Adipocyte (in vitro differentiated cells): ENCODE data around the gene CLASP2.
A peak's percentile ranks its signal among the peaks of the same experiment; 100 is the strongest.
"Not testable (repeated sequence)": the region's sequence is repeated elsewhere in the genome, so short reads cannot be mapped to it uniquely, and the experiment has no call there.

ENCODE experiments used
- DNase-seq: peaks from one replicate; pipeline ENCODE4 v3.0.0-alpha.2; 2015; ENCODE audit warnings: low read depth
- H3K27me3 ChIP-seq: replicated peaks from 2 replicates; pipeline ENCODE4 v1.7.0; 2013; ENCODE audit warnings: mild to moderate bottlenecking, low read length, moderate library complexity; ENCODE audit not compliant: control insufficient read depth, insufficient read depth
- H3K36me3 ChIP-seq: 2 replicates; pipeline ENCODE4 v1.7.0; 2013; ENCODE audit warnings: low read length, mild to moderate bottlenecking, moderate library complexity; ENCODE audit not compliant: control insufficient read depth, insufficient read depth, severe bottlenecking
- H3K4me1 ChIP-seq: 2 replicates; pipeline ENCODE4 v1.7.0; 2013; ENCODE audit warnings: mild to moderate bottlenecking, low read length, moderate library complexity; ENCODE audit not compliant: control insufficient read depth, insufficient read depth
- H3K4me3 ChIP-seq: 2 replicates; pipeline ENCODE4 v1.7.0; 2013; ENCODE audit warnings: mild to moderate bottlenecking, low read length, moderate library complexity
- H3K9ac ChIP-seq: 2 replicates; pipeline ENCODE4 v1.7.0; 2013; ENCODE audit warnings: mild to moderate bottlenecking, low read length, moderate library complexity
- H3K9me3 ChIP-seq: 2 replicates; pipeline ENCODE4 v1.7.0; 2013; ENCODE audit warnings: mild to moderate bottlenecking, low read length, moderate library complexity; ENCODE audit not compliant: control insufficient read depth

The CLASP2 gene

GRCh38 chr3:33490641-33491241, 227.3 kb downstream of the CLASP2 start:
- no peak overlapping the region for H3K4me3 ChIP-seq
- no peaks in the 10 kb centered on the region for H3K36me3 ChIP-seq
- DNase-seq: no peak
- H3K9ac ChIP-seq: no peak overlapping the region
- H3K27me3 ChIP-seq: no peaks in the 10 kb centered on the region
- no peaks in the 10 kb centered on the region for H3K4me1 ChIP-seq
- H3K9me3 ChIP-seq: no peaks in the 10 kb centered on the region

- no peak overlapping the region for H3K9ac ChIP-seq
- no peaks in the 10 kb centered on the region for H3K9me3 ChIP-seq
- H3K4me3 ChIP-seq: no peak overlapping the region
- no peak for DNase-seq
- H3K4me1 ChIP-seq: no peaks in the 10 kb centered on the region
- H3K27me3 ChIP-seq: no peaks in the 10 kb centered on the region
- H3K36me3 ChIP-seq: no peaks in the 10 kb centered on the region
These were observed 229.4 kb downstream of the CLASP2 start for GRCh38 chr3:33488683-33489082.

GRCh38 chr3:33488246-33488645, 229.8 kb downstream of the CLASP2 start:
- H3K27me3 ChIP-seq: no peaks in the 10 kb centered on the region
- no peak overlapping the region for H3K9ac ChIP-seq
- no peak for DNase-seq
- peaks cover under 1% of the 10 kb centered on the region for H3K4me1 ChIP-seq
- no peaks in the 10 kb centered on the region for H3K36me3 ChIP-seq
- no peaks in the 10 kb centered on the region for H3K9me3 ChIP-seq
- H3K4me3 ChIP-seq: no peak overlapping the region

- peaks cover 18% of the 10 kb centered on the region for H3K4me1 ChIP-seq
- no peak overlapping the region for H3K9ac ChIP-seq
- no peaks in the 10 kb centered on the region for H3K27me3 ChIP-seq
- no peaks in the 10 kb centered on the region for H3K36me3 ChIP-seq
- H3K4me3 ChIP-seq: peak overlapping the region; percentile 35
- peaks cover 10% of the 10 kb centered on the region for H3K9me3 ChIP-seq
- peak; percentile 62 for DNase-seq
These were observed 235.9 kb downstream of the CLASP2 start for GRCh38 chr3:33482111-33482521.

- H3K4me3 ChIP-seq: no peak overlapping the region
- H3K27me3 ChIP-seq: no peaks in the 10 kb centered on the region
- no peak for DNase-seq
- H3K4me1 ChIP-seq: no peaks in the 10 kb centered on the region
- H3K36me3 ChIP-seq: no peaks in the 10 kb centered on the region
- H3K9ac ChIP-seq: no peak overlapping the region
- H3K9me3 ChIP-seq: no peaks in the 10 kb centered on the region
These were observed 243.2 kb downstream of the CLASP2 start for GRCh38 chr3:33474896-33475295.

GRCh38 chr3:33473813-33474212, 244.2 kb downstream of the CLASP2 start:
- DNase-seq: no peak
- H3K9ac ChIP-seq: no peak overlapping the region
- H3K9me3 ChIP-seq: no peaks in the 10 kb centered on the region
- no peaks in the 10 kb centered on the region for H3K27me3 ChIP-seq
- no peak overlapping the region for H3K4me3 ChIP-seq
- H3K36me3 ChIP-seq: no peaks in the 10 kb centered on the region
- H3K4me1 ChIP-seq: no peaks in the 10 kb centered on the region

GRCh38 chr3:33467786-33468185, 250.3 kb downstream of the CLASP2 start:
- H3K36me3 ChIP-seq: no peaks in the 10 kb centered on the region

GRCh38 chr3:33461097-33461496, 257.0 kb downstream of the CLASP2 start:
- no peak overlapping the region for H3K4me3 ChIP-seq
- H3K36me3 ChIP-seq: peaks cover 6% of the 10 kb centered on the region
- H3K9me3 ChIP-seq: peaks cover 18% of the 10 kb centered on the region
- no peaks in the 10 kb centered on the region for H3K4me1 ChIP-seq
- DNase-seq: no peak
- H3K9ac ChIP-seq: no peak overlapping the region
- no peaks in the 10 kb centered on the region for H3K27me3 ChIP-seq

More at GRCh38 chr3:33467786-33468185, 250.3 kb downstream of the CLASP2 start:
- DNase-seq: no peak
- Histone ChIP-seq H3K27me3 (no peaks in the 10 kb centered on the region), H3K4me1 (no peaks in the 10 kb centered on the region), H3K4me3 (no peak overlapping the region), H3K9me3 (no peaks in the 10 kb centered on the region), H3K9ac (no peak overlapping the region)

- H3K9ac ChIP-seq, H3K4me1 ChIP-seq, H3K36me3 ChIP-seq, H3K27me3 ChIP-seq, DNase-seq, H3K4me3 ChIP-seq: not testable (repeated sequence)
- peaks cover 18% of the 10 kb centered on the region for H3K9me3 ChIP-seq
These were observed 258.5 kb downstream of the CLASP2 start for GRCh38 chr3:33459577-33459976.

GRCh38 chr3:33458446-33458845, 259.6 kb downstream of the CLASP2 start:
- Histone ChIP-seq H3K4me1 (no peaks in the 10 kb centered on the region), H3K9me3 (peaks cover 18% of the 10 kb centered on the region), H3K27me3 (no peaks in the 10 kb centered on the region), H3K4me3 (no peak overlapping the region), H3K36me3 (peaks cover 6% of the 10 kb centered on the region), H3K9ac (no peak overlapping the region)
- DNase-seq: no peak

- no peaks in the 10 kb centered on the region for H3K4me1 ChIP-seq
- no peaks in the 10 kb centered on the region for H3K27me3 ChIP-seq
- H3K9ac ChIP-seq: no peak overlapping the region
- no peak overlapping the region for H3K4me3 ChIP-seq
- peaks cover 18% of the 10 kb centered on the region for H3K9me3 ChIP-seq
- H3K36me3 ChIP-seq: peaks cover 6% of the 10 kb centered on the region
- no peak for DNase-seq
These were observed 261.3 kb downstream of the CLASP2 start for GRCh38 chr3:33456756-33457155.

- Histone ChIP-seq H3K27me3 (no peaks in the 10 kb centered on the region), H3K4me3 (no peak overlapping the region), H3K9ac (no peak overlapping the region)
These were observed 264.7 kb downstream of the CLASP2 start for GRCh38 chr3:33453331-33453761.

More at GRCh38 chr3:33453331-33453761, 264.7 kb downstream of the CLASP2 start:
- Histone ChIP-seq H3K4me1 (no peaks in the 10 kb centered on the region), H3K36me3 (no peaks in the 10 kb centered on the region), H3K9me3 (no peaks in the 10 kb centered on the region)
- no peak for DNase-seq
